GM12878 (cell line): ENCODE measurements around the gene EEF1AKMT2. TPM values are rescaled to one million over a fixed set of nuclear protein-coding genes. Genes with fewer than 3 reads are reported as not detected.

Source experiments
- ATAC-seq: fragments of 200-7000 bp; cut with Tn5 transposase; 3 replicates; pipeline ENCODE4 v1.9.1; 2020; ENCODE audit warnings: mild to moderate bottlenecking, moderate library complexity
- BruUV-seq: library from RNA; stranded (reverse); fragments of 400-500 nt; replicated peaks from 2 replicates; lab custom pipeline; 2021; lab: Mats Ljungman, UMichigan
- CTCF ChIA-PET: fragments of 300-600 bp; sonication (Branson Sonifier 250); formaldehyde crosslinking; extraction: SDS; loops from one replicate; lab custom pipeline; 2021; ENCODE audit warnings: inconsistent platforms; lab: Yijun Ruan, JAX
- POLR2A ChIA-PET: fragments of 350-600 bp; formaldehyde crosslinking; extraction: SDS; loops from one replicate; lab custom pipeline; 2021; ENCODE audit warnings: inconsistent platforms; lab: Charles Lee
- RAD21 ChIA-PET: fragments of 300-600 bp; sonication (Branson Sonifier 250); formaldehyde crosslinking; loops from one replicate; lab custom pipeline; 2023; ENCODE audit warnings: antibody characterized with exemption; ENCODE audit not compliant: unreplicated experiment; lab: Charles Lee
- SMC1A ChIA-PET: fragments of 300-600 bp; sonication (Branson Sonifier 250); formaldehyde crosslinking; loops from one replicate; lab custom pipeline; 2023; ENCODE audit not compliant: unreplicated experiment, uncharacterized antibody; lab: Charles Lee
- DNase-seq: peaks from one replicate; pipeline ENCODE4 v3.0.0-alpha.2; 2011; ENCODE audit warnings: low read depth, low spot score
- FAIRE-seq: peaks from 3 replicates; lab custom pipeline; 2011; peaks lifted over from hg19 to GRCh38; lab: Jason Lieb, UNC
- H2AFZ ChIP-seq: 2 replicates; pipeline ENCODE4 v1.6.0; 2011; ENCODE audit warnings: low read depth, low read length, control low read depth; ENCODE audit not compliant: control insufficient read depth
- H3K27ac ChIP-seq: 2 replicates; pipeline ENCODE4 v1.5.1; 2011; ENCODE audit warnings: control low read depth; ENCODE audit not compliant: control insufficient read depth, insufficient read depth
- H3K27me3 ChIP-seq, 2 experiments: replicated peaks in 1 of 2; 2 replicates each; pipeline versions ENCODE4 v1.6.0 to v1.6.1; 2011; ENCODE audit warnings: low read length in 1 of 2; ENCODE audit not compliant: control insufficient read depth in 2 of 2, insufficient read depth in 2 of 2
- H3K36me3 ChIP-seq, 2 experiments: 2 replicates each; pipeline ENCODE4 v1.5.1; 2011; ENCODE audit warnings: low read length in 1 of 2; ENCODE audit not compliant: control insufficient read depth in 2 of 2, insufficient read depth in 2 of 2
- H3K4me1 ChIP-seq: 2 replicates; pipeline ENCODE4 v1.6.1; 2011; ENCODE audit warnings: mild to moderate bottlenecking, low read length, moderate library complexity, mixed read lengths; ENCODE audit not compliant: control insufficient read depth, insufficient read depth
- H3K4me2 ChIP-seq: 2 replicates; pipeline ENCODE4 v1.6.0; 2011; ENCODE audit warnings: control low read depth; ENCODE audit not compliant: control insufficient read depth, insufficient read depth
- H3K4me3 ChIP-seq: fragments of 200-600 bp; sonication (generic); 2 replicates; pipeline ENCODE4 v1.5.1; 2016
- H3K79me2 ChIP-seq: 2 replicates; pipeline ENCODE4 v1.6.0; 2011; ENCODE audit warnings: low read length; ENCODE audit not compliant: control insufficient read depth, insufficient read depth
- H3K9ac ChIP-seq: 2 replicates; pipeline ENCODE4 v1.8.0; 2011; ENCODE audit warnings: low read length, control low read depth, mixed read lengths; ENCODE audit not compliant: control insufficient read depth, insufficient read depth
- H3K9me3 ChIP-seq: replicated peaks from 3 replicates; pipeline ENCODE4 v1.5.1; 2011; ENCODE audit warnings: mild to moderate bottlenecking, low read length; ENCODE audit not compliant: control insufficient read depth, insufficient read depth
- H4K20me1 ChIP-seq: 2 replicates; pipeline ENCODE4 v1.6.0; 2011; ENCODE audit not compliant: control insufficient read depth, insufficient read depth
- CBX5 ChIP-seq: sonication (generic); IDR thresholded peaks from 2 replicates; pipeline ENCODE4 v1.6.1; 2016; ENCODE audit warnings: low read depth, moderate library complexity, mild to moderate bottlenecking, inconsistent platforms
- E2F8 ChIP-seq: fragments of 450-650 bp; IDR thresholded peaks from 2 replicates; pipeline ENCODE4 v1.6.1; 2018; ENCODE audit warnings: mild to moderate bottlenecking, low read depth, moderate library complexity; ENCODE audit not compliant: partially characterized antibody
- LARP7 ChIP-seq: fragments of 450-650 bp; IDR thresholded peaks from 2 replicates; pipeline ENCODE4 v1.6.1; 2017; ENCODE audit warnings: mild to moderate bottlenecking
- PML ChIP-seq: IDR thresholded peaks from 2 replicates; pipeline ENCODE4 v1.6.1; 2012; ENCODE audit warnings: low read length, inconsistent platforms
- RCOR1 ChIP-seq: conservative IDR thresholded peaks from 2 replicates; pipeline ENCODE4 v1.6.1; 2012; ENCODE audit warnings: low read depth, low read length, improper control_type of control experiment
- TCF12 ChIP-seq: IDR thresholded peaks from 2 replicates; pipeline ENCODE4 v1.6.1; 2011; ENCODE audit warnings: low read depth, mild to moderate bottlenecking, low read length
- TCF3 ChIP-seq: IDR thresholded peaks from 2 replicates; pipeline ENCODE4 v1.6.1; 2012; ENCODE audit warnings: low read depth, mild to moderate bottlenecking, low read length, borderline replicate concordance; ENCODE audit not compliant: insufficient read depth
- ZBED1 ChIP-seq: IDR thresholded peaks from 2 replicates; pipeline ENCODE4 v1.6.1; 2016; ENCODE audit warnings: borderline replicate concordance
- ZNF592 ChIP-seq: fragments of 450-650 bp; IDR thresholded peaks from 2 replicates; pipeline ENCODE4 v1.6.1; 2017; ENCODE audit warnings: mild to moderate bottlenecking, moderate library complexity
- WGBS: methylation state at CpG from one replicate; pipeline ENCODE4 v1.1.6; 2016; ENCODE audit warnings: low lambda C conversion rate; ENCODE audit not compliant: insufficient replicate concordance, insufficient coverage; ENCODE audit errors: missing lambda C conversion rate; 5-methylcytosine and 5-hydroxymethylcytosine counted together
- in situ Hi-C: fragments of 300-500 bp; cut with MboI; formaldehyde crosslinking; loops from 9 replicates; pipeline ENCODE4 v1.14.3; 2018; ENCODE audit warnings: mixed read lengths
- intact Hi-C: fragments of 100-400 bp; cut with micrococcal nuclease; formaldehyde crosslinking; loops from one replicate; pipeline ENCODE4 v1.14.2; 2022; ENCODE audit not compliant: unreplicated experiment
- polyA plus RNA-seq, 11 experiments: library from polyadenylated mRNA; depleted of rRNA in 4 of 11; unstranded in 6 of 11; stranded (reverse) in 5 of 11; fragments of >200 nt; fragmentation: Nextera tagmentation in 4 of 11; fragmentation: Illumina TruSeq in 1 of 11; extraction: Ambion mirVana in 4 of 11; extraction: Trizol in 1 of 11; gene quantifications; 1 replicate in 1 of 11; 2 replicates in 10 of 11; pipeline versions ENCODE4 v1.2.1 to v1.2.3, GENCODE V29; 2011 to 2016; ENCODE audit warnings: inconsistent platforms in 2 of 11, missing spikeins in 2 of 11, low read depth in 1 of 11
- total RNA-seq, 4 experiments: library from RNA; depleted of rRNA in 3 of 4; stranded (reverse); fragments of >200 nt in 3 of 4; fragmentation: Illumina TruSeq in 1 of 4; extraction: Trizol in 1 of 4; gene quantifications; 2 replicates each; pipeline versions ENCODE4 v1.2.1 to v1.2.3, GENCODE V29; 2013 to 2021
- TF ChIP-seq, protein P1 (sequence below): fragments of 450-650 bp; IDR thresholded peaks from 2 replicates; pipeline ENCODE4 v1.6.1; 2017; ENCODE audit warnings: antibody characterized with exemption, mild to moderate bottlenecking, moderate library complexity
- TF ChIP-seq, protein P2 (sequence below): fragments of 450-650 bp; IDR thresholded peaks from 2 replicates; pipeline ENCODE4 v1.6.1; 2016; ENCODE audit warnings: mild to moderate bottlenecking

Gene EEF1AKMT2
- total and polyA plus RNA-seq, 10 of the 15 experiments (the other 5 are each of a cell fraction or from before 2014, with no cell fraction given) = 9.1 to 29.3 (median 23.6) TPM

DNA sequence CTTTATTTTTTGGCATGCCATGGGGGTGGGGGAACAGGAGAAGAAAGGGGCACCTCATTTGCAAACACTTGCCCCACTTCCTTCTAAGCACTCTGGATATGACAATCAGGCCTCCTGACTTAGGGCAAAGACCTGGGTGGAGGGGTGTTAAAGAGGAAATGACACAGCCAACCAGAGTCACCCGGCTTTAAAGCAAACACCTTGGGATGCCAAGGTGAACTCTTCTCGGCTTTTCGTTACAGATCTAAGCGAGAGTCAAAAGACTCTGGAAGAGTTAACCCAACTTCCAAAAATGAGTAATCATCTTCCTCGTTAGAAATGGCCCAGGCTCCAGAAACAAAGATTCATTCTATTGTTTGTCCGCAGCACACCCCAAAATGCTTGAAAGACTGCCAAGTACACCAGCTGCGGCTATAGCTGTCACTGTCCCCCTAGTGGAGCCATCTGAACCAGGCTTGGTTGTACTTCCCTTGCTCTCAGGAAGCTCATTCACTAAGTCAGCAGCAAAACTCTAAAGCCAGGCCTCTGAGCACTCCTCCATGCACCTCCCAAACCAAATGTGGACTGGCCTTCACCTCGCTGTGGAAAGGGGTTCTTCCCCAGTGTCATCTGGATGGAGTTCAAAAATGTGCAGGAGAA, 72.4 kb downstream of the EEF1AKMT2 start:
- in situ Hi-C loops (no loop called here), intact Hi-C loops (loop anchor here (1.0 to 5.0 kb wide), 4 partner anchors 22 to 105 kb away; no protein-coding TSS in a partner anchor)
- RAD21 ChIA-PET = interaction anchor here (0.6 to 15.5 kb wide), 19 partner anchors 9 to 171 kb away, joined by 3 to 360 read pairs (median 9); partner anchors contain the start of gene FAM53B
- BruUV-seq = no TSS peak
- POLR2A ChIA-PET = interaction anchor here (0.6 to 12.9 kb wide), 11 partner anchors 9 to 58 kb away, joined by 3 to 139 read pairs (median 5); no protein-coding TSS in a partner anchor
- no peaks in the 10 kb centered on the region for H4K20me1 ChIP-seq
- WGBS = under 1% methylated on average over 8 of the region's 8 CpGs
- peaks cover 69% of the 10 kb centered on the region for H3K4me1 ChIP-seq
- H3K27me3 ChIP-seq = no peaks in the 10 kb centered on the region
- peak overlapping the region; percentile 71 for H3K27ac ChIP-seq
- H3K4me3 ChIP-seq = peak overlapping the region; percentile 57; the same call in 1 of the 2 replicates
- peaks cover 32% of the 10 kb centered on the region for H3K79me2 ChIP-seq
- peak; percentile 63 for ATAC-seq
- DNase-seq = peak; percentile 87
- SMC1A ChIA-PET = interaction anchor here (0.6 to 21.7 kb wide), 19 partner anchors 10 to 184 kb away, joined by 3 to 351 read pairs (median 11); no protein-coding TSS in a partner anchor
- H3K9me3 ChIP-seq = no peaks in the 10 kb centered on the region
- peak overlapping the region; percentile 85 for H3K4me2 ChIP-seq
- CTCF ChIA-PET = interaction anchor here (0.6 to 21.9 kb wide), 20 partner anchors 9 to 1004 kb away, joined by 3 to 319 read pairs (median 10); no protein-coding TSS in a partner anchor
- FAIRE-seq = peak; percentile 59
- peak overlapping the region; percentile 49; the same call in 1 of the 2 replicates for H3K9ac ChIP-seq
- no peak overlapping the region for H2AFZ ChIP-seq
- H3K36me3 ChIP-seq = 0 out of 4 replicates have a peak, but pooled peaks cover 0 to 1% of the 10 kb centered on the region in 2 experiments
- 0 out of 2 replicates have a peak, but pooled peaks have one; percentile 51 for TF ChIP-seq ZNF592
- no peak for TF ChIP-seq LARP7
- TF ChIP-seq RCOR1 = 0 out of 2 replicates have a peak, but pooled peaks have one; percentile 18
- peak; percentile 88 for TF ChIP-seq TCF12
- peak; percentile 81; the same call in 1 of the 2 replicates for TF ChIP-seq TCF3
- TF ChIP-seq PML = no peak
- TF ChIP-seq E2F8 = no peak
- TF ChIP-seq, protein P1, sequence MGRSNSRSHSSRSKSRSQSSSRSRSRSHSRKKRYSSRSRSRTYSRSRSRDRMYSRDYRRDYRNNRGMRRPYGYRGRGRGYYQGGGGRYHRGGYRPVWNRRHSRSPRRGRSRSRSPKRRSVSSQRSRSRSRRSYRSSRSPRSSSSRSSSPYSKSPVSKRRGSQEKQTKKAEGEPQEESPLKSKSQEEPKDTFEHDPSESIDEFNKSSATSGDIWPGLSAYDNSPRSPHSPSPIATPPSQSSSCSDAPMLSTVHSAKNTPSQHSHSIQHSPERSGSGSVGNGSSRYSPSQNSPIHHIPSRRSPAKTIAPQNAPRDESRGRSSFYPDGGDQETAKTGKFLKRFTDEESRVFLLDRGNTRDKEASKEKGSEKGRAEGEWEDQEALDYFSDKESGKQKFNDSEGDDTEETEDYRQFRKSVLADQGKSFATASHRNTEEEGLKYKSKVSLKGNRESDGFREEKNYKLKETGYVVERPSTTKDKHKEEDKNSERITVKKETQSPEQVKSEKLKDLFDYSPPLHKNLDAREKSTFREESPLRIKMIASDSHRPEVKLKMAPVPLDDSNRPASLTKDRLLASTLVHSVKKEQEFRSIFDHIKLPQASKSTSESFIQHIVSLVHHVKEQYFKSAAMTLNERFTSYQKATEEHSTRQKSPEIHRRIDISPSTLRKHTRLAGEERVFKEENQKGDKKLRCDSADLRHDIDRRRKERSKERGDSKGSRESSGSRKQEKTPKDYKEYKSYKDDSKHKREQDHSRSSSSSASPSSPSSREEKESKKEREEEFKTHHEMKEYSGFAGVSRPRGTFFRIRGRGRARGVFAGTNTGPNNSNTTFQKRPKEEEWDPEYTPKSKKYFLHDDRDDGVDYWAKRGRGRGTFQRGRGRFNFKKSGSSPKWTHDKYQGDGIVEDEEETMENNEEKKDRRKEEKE = no peak
- TF ChIP-seq, protein P2, sequence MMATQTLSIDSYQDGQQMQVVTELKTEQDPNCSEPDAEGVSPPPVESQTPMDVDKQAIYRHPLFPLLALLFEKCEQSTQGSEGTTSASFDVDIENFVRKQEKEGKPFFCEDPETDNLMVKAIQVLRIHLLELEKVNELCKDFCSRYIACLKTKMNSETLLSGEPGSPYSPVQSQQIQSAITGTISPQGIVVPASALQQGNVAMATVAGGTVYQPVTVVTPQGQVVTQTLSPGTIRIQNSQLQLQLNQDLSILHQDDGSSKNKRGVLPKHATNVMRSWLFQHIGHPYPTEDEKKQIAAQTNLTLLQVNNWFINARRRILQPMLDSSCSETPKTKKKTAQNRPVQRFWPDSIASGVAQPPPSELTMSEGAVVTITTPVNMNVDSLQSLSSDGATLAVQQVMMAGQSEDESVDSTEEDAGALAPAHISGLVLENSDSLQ = no peak
- TF ChIP-seq ZBED1 = 0 out of 2 replicates have a peak, but pooled peaks have one; percentile 54
- TF ChIP-seq CBX5 = no peak
